ENCODE measurements around the gene HSDL1.

Gene HSDL1

DNA sequence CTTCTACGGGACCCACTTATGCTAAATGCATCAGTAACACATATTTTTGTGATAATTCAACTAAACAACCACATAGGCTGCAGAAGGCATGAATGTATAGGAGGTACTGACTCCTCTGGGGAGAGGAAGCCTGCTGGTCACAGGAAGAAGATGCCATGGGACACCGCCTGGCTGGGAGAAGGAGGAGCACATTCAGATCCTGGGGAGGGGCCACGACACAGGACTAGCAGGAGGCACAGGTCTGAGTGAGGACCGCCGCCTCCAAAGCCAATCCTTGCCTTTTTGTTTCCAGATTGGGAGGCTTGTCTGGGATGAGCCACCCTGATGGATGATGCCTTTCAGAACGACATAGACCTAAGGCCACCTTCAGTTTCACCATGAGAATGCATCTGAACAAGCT, 62.9 kb downstream of the HSDL1 start:
- no peak for DNase-seq (ENCODE audit: low read depth in 2 of 2)

DNA sequence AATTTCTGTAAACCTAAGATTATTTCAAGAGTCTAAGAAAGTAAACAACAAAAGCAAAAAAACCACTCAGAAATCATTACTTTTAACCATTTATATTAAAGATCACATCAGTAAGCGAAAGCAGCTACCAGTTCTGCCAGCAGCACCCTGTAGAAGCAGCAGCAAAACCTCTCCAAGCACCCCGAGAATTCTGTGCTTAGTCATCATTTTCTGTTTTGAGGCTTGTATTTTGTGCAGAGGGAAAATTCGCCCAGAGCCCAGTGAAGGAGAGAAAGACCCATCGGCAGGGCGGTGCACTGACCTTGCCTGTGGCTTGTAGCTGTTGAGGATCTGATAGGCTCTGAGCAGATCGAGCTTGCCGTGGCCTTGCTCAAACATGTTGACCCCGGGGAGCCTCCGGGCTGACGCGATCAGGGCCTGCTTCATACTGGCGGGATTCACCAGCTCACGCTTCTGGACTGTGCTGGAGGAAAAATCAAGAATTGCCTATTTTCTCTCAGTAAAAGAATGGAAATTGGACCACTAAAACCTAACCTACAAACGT, 63.5 kb downstream of the HSDL1 start:
- no peak for DNase-seq (ENCODE audit: low read depth in 2 of 2)

DNA sequence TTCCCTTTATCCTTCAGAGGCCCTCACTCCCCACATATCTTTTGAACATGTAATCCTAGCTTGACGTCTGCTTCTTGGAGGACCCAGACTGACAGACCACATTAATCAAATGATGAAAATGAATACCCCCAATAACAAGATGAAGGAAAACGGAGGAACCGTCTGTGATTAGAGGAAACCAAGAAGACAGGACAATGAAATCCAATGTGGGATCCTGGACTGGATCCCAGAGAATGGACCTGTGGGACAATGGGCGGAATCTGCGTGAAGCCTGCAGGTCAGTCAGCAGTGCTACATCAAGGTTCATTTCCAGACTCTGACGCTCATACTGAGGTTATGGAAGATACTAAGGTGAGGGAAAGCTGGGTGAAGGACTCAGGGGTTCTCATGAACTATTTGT, 64.2 kb downstream of the HSDL1 start:
- DNase-seq (ENCODE audit: low read depth in 2 of 2) = no peak

DNA sequence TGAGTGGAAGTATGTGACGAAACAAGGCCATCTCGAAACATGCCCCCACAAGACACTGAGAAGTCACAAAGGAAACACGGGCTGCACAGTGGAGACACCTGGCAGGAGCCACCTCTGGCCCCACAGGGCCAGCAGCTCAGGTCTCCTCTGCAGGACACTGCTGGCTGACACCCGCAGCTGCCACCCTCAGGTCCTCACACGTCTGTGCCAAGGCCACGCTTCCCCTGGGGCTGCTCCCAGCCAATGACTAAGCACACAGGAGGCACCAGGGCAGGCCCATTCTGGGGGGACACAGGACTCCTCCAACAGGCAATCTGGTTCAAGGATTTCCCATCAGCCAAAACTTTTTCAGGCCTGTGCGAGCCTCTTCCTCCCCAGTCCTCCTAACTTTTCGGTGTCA, 64.6 kb downstream of the HSDL1 start:
- DNase-seq (ENCODE audit: low read depth in 2 of 2) = no peak

DNA sequence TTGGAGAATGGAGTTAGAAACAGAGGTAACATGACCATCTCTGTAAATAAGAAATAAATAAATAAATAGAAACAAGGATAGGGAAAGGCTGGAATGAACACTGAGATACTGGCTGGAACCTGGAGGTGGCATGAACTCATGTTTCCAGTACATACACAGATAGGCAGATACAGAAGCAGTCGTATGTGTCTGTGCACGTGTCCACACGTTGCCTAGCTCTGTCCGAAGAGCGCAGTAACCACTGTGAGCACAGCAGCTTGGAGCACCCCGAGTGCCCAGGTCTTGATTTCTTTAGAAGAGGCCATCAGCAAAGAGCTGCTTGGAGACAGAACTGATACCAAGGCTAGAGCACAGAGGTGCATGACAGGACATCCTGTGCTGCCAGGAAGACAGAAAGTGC, 65.3 kb downstream of the HSDL1 start:
- DNase-seq (ENCODE audit: low read depth in 2 of 2) = no peak

DNA sequence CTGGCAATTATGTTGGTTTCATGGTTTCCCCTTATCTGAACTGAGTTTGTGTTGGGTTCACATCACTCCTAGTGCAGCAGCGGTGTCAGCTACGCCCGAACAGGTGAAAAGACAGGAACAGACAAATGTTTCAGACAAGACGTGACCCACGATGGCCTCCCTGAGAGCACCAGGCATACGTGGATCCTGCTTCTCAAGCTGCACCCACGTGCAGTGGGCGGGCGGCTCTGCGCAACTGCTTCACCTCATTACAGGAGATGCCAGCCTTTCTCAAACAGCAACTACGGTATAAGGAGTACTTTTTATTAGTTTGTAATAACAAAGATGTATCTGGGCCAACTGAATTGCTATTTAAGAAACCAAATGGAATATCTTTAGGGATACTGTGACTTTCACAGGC, 69.6 kb downstream of the HSDL1 start:
- no peak for DNase-seq (ENCODE audit: low read depth in 2 of 2)

DNA sequence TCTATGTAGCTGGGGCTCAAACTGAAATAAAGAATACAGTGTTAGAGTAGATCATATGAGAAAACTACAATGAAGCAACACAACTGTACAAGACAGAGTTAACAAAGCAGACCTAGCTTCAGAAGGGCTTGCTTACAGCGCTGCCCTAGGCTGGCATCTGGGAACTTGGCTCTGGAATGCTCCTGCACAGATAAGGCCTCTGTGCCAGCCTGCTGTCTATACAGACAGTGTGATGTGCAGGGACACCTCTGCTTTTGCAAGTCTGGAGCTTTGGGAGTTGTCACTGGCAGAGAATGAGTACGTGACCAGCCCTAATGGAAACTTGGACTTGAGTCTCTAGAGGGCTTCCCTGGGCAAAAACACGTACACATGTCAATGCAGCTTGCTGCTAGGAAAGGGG, 70.3 kb downstream of the HSDL1 start:
- DNase-seq (ENCODE audit: low read depth in 2 of 2) = no peak
